WTC11 (cell line): ENCODE results near the gene LHPP. TPM values are rescaled to one million over a fixed set of nuclear protein-coding genes. Genes with fewer than 3 reads are reported as not detected.

Experiments used
- ATAC-seq: fragments of 200-7000 bp; cut with Tn5 transposase; 2 replicates; pipeline ENCODE4 v1.10.0; 2021; ENCODE audit warnings: mild to moderate bottlenecking, moderate library complexity
- CTCF ChIA-PET: fragments of 300-600 bp; sonication (Branson Sonifier 250); formaldehyde crosslinking; loops from one replicate; lab custom pipeline; 2021; ENCODE audit warnings: antibody characterized with exemption; lab: Charles Lee
- POLR2A ChIA-PET: fragments of 350-600 bp; sonication (Branson Sonifier 250); formaldehyde crosslinking; loops from one replicate; lab custom pipeline; 2021; ENCODE audit warnings: antibody characterized with exemption; lab: Charles Lee
- DNase-seq: peaks from one replicate; pipeline ENCODE4 v3.0.0; 2021; ENCODE audit warnings: low spot score
- H3K27ac Mint-ChIP-seq: 2 replicates; pipeline ENCODE4 v1.8.0; 2021; ENCODE audit warnings: mixed read lengths
- H3K27me3 Mint-ChIP-seq: 2 replicates; pipeline ENCODE4 v1.8.0; 2021; ENCODE audit warnings: low read depth, mild to moderate bottlenecking, moderate library complexity, mixed read lengths
- H3K36me3 Mint-ChIP-seq: 2 replicates; pipeline ENCODE4 v1.8.0; 2021; ENCODE audit warnings: mixed read lengths
- H3K4me1 Mint-ChIP-seq: 2 replicates; pipeline ENCODE4 v1.8.0; 2022; ENCODE audit warnings: mixed read lengths
- H3K4me3 Mint-ChIP-seq: 2 replicates; pipeline ENCODE4 v1.8.0; 2021; ENCODE audit warnings: mild to moderate bottlenecking, moderate library complexity, mixed read lengths
- H3K9me3 Mint-ChIP-seq: 2 replicates; pipeline ENCODE4 v1.8.0; 2021; ENCODE audit warnings: mixed read lengths
- ATF1 ChIP-seq: sonication (generic); formaldehyde crosslinking; IDR thresholded peaks from 2 replicates; pipeline ENCODE4 v1.8.1; 2023; ENCODE audit warnings: mild to moderate bottlenecking, moderate library complexity, missing genetic modification reagents
- ESRRA ChIP-seq: sonication (generic); formaldehyde crosslinking; IDR thresholded peaks from 2 replicates; pipeline ENCODE4 v1.8.1; 2022; ENCODE audit warnings: mild to moderate bottlenecking, missing genetic modification reagents, borderline replicate concordance
- GRHL2 ChIP-seq: fragments of 250-450 bp; sonication (Bioruptor Pico); IDR thresholded peaks from 2 replicates; pipeline ENCODE4 v1.8.0; 2022; ENCODE audit warnings: mild to moderate bottlenecking, moderate library complexity; ENCODE audit not compliant: insufficient replicate concordance, severe bottlenecking
- JAZF1 ChIP-seq: fragments of 250-450 bp; sonication (Bioruptor Pico); IDR thresholded peaks from 2 replicates; pipeline ENCODE4 v1.9.0; 2021; ENCODE audit warnings: moderate library complexity, mild to moderate bottlenecking, inconsistent platforms
- KAT7 ChIP-seq: sonication (generic); formaldehyde crosslinking; IDR thresholded peaks from 2 replicates; pipeline ENCODE4 v1.8.1; 2023; ENCODE audit warnings: missing genetic modification reagents, mild to moderate bottlenecking, borderline replicate concordance
- MYBL2 ChIP-seq: sonication (generic); formaldehyde crosslinking; IDR thresholded peaks from 2 replicates; pipeline ENCODE4 v1.8.1; 2023; ENCODE audit warnings: mild to moderate bottlenecking, moderate library complexity, missing genetic modification reagents
- NR1H2 ChIP-seq: sonication (generic); formaldehyde crosslinking; IDR thresholded peaks from 2 replicates; pipeline ENCODE4 v1.9.0; 2021; ENCODE audit warnings: mild to moderate bottlenecking, moderate library complexity, missing genetic modification reagents
- PRRX2 ChIP-seq: fragments of 250-450 bp; sonication (Bioruptor Pico); IDR thresholded peaks from 2 replicates; pipeline ENCODE4 v1.8.0; 2021; ENCODE audit warnings: mild to moderate bottlenecking
- RORB ChIP-seq: fragments of 250-450 bp; sonication (Bioruptor Pico); IDR thresholded peaks from 2 replicates; pipeline ENCODE4 v1.9.0; 2021; ENCODE audit warnings: mild to moderate bottlenecking
- TCF7 ChIP-seq: sonication (generic); formaldehyde crosslinking; IDR thresholded peaks from 2 replicates; pipeline ENCODE4 v1.8.0; 2022; ENCODE audit warnings: mild to moderate bottlenecking, low read depth, missing genetic modification reagents, moderate library complexity
- TEAD1 ChIP-seq: sonication (generic); formaldehyde crosslinking; IDR thresholded peaks from 2 replicates; pipeline ENCODE4 v1.8.0; 2022; ENCODE audit warnings: mild to moderate bottlenecking, missing genetic modification reagents
- ZBTB21 ChIP-seq: sonication (generic); formaldehyde crosslinking; IDR thresholded peaks from 2 replicates; pipeline ENCODE4 v1.8.1; 2023; ENCODE audit warnings: mild to moderate bottlenecking, missing genetic modification reagents, borderline replicate concordance
- ZNF121 ChIP-seq: sonication (generic); formaldehyde crosslinking; IDR thresholded peaks from 2 replicates; pipeline ENCODE4 v1.8.0; 2023; ENCODE audit warnings: missing genetic modification reagents
- ZNF219 ChIP-seq: sonication (generic); formaldehyde crosslinking; IDR thresholded peaks from 2 replicates; pipeline ENCODE4 v1.8.0; 2023; ENCODE audit warnings: missing genetic modification reagents, mild to moderate bottlenecking, borderline replicate concordance
- ZNF232 ChIP-seq: sonication (generic); formaldehyde crosslinking; IDR thresholded peaks from 2 replicates; pipeline ENCODE4 v1.8.0; 2022; ENCODE audit warnings: mild to moderate bottlenecking, missing genetic modification reagents
- ZNF416 ChIP-seq: fragments of 250-450 bp; sonication (Bioruptor Pico); IDR thresholded peaks from 2 replicates; pipeline ENCODE4 v1.9.0; 2021; ENCODE audit warnings: mild to moderate bottlenecking, inconsistent platforms
- ZNF671 ChIP-seq: fragments of 250-450 bp; sonication (Bioruptor Pico); IDR thresholded peaks from 2 replicates; pipeline ENCODE4 v1.8.0; 2021; ENCODE audit warnings: mild to moderate bottlenecking
- total RNA-seq: library from RNA; stranded (reverse); gene quantifications from 3 replicates; pipeline ENCODE4 v1.2.3, GENCODE V29; 2021
- TF ChIP-seq, protein P1 (sequence below): sonication (generic); formaldehyde crosslinking; IDR thresholded peaks from 2 replicates; pipeline ENCODE4 v1.8.1; 2023; ENCODE audit warnings: mild to moderate bottlenecking, missing genetic modification reagents
- TF ChIP-seq, protein P2 (sequence below): fragments of 250-450 bp; sonication (Bioruptor Pico); IDR thresholded peaks from 2 replicates; pipeline ENCODE4 v1.9.0; 2021; ENCODE audit warnings: moderate library complexity, mild to moderate bottlenecking, inconsistent platforms, borderline replicate concordance
- TF ChIP-seq, protein P3 (sequence below): fragments of 250-450 bp; sonication (Bioruptor Pico); IDR thresholded peaks from 2 replicates; pipeline ENCODE4 v1.9.0; 2021; ENCODE audit warnings: mild to moderate bottlenecking, borderline replicate concordance
- TF ChIP-seq, protein P4 (sequence below): fragments of 250-450 bp; sonication (Bioruptor Pico); conservative IDR thresholded peaks from 2 replicates; pipeline ENCODE4 v1.9.0; 2021; ENCODE audit warnings: mild to moderate bottlenecking
- TF ChIP-seq, protein P5 (sequence below): sonication (generic); formaldehyde crosslinking; IDR thresholded peaks from 2 replicates; pipeline ENCODE4 v1.8.1; 2023; ENCODE audit warnings: mild to moderate bottlenecking, missing genetic modification reagents
- TF ChIP-seq, protein P6 (sequence below): sonication (generic); formaldehyde crosslinking; IDR thresholded peaks from 2 replicates; pipeline ENCODE4 v1.8.0; 2022; ENCODE audit warnings: mild to moderate bottlenecking, missing genetic modification reagents
- TF ChIP-seq, protein P7 (sequence below): sonication (generic); formaldehyde crosslinking; IDR thresholded peaks from 2 replicates; pipeline ENCODE4 v1.8.1; 2022; ENCODE audit warnings: low read depth, mild to moderate bottlenecking, moderate library complexity, missing genetic modification reagents, borderline replicate concordance

Gene LHPP
- total RNA-seq, 1 experiment from 2014 or later, result 33.2 TPM

DNA sequence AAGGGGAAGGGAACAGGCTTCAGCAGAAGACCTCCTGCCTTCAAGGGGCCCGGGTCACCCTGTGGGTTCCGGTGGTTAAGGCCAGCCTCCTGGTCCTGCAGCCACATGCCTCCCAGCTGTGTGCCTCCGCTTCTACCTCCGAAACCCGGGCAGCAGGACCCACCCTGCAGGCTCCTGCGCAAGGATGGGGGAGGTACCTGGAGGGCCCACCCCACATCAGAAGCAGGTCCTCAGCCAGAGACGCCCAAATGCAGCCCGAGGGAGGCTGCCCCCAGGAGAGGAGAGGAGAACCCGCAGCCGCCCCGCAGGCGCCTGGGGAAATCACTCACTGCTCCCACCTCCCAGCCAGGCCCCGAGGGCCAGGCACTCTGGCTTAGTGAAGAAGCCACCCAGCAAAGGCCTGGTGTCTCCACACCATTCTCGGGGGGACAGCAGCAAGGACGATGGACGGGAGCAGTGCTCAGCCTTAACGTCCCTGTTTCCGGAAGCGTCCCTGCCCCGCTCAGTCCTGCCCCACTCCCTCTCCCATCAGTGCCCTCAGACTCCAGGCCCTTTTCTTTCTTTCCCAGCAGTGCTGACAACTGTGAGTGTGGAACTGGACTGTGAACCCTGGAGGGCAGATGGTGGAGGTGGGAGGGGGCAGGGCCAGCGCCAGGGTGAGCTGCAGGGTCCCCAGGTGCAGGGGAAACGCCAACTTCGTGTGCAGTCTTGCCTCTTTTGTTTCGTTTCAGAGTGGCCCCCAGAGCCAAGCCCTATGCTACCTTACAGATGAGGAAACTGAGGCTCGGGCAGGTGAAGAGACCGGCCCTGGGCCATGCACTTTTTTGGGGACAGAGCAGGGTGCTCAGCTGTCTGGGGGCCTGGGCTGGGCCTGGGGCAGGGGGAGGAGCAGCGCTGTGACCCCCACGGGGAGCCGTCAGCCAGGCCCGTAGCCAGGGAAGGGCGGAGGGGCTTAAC lies 144.5 kb downstream of the LHPP start:
- CTCF ChIA-PET, result no interaction called here
- H3K27me3 Mint-ChIP-seq, result no peaks in the 10 kb centered on the region
- no peak for DNase-seq

DNA sequence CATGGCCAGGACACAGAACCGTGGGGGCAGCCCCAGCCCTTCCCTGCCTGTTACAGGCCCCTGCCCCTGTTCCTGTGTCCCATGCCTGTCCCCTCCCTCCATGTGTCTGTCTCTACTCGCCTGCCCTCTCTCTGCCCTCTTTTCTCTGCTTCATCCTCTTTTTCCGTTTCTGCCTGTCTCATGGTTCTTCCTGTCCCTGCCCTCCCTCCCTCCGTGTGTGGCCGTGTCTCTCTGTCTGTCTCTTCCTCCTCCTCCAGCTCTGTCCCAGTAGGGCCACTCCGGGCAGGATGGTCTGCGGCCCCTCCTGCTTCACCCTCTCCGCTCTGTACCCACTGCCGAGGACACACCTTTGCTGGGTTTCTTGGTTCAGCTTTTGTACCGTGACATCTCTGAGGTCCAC lies 145.2 kb downstream of the LHPP start:
- CTCF ChIA-PET, result no interaction called here
- no peak overlapping the region for H3K4me3 Mint-ChIP-seq
- no peaks in the 10 kb centered on the region for H3K4me1 Mint-ChIP-seq
- no peak overlapping the region for H3K27ac Mint-ChIP-seq
- no peaks in the 10 kb centered on the region for H3K36me3 Mint-ChIP-seq
- H3K9me3 Mint-ChIP-seq, result no peaks in the 10 kb centered on the region
- ATAC-seq, result no peak
- no peaks in the 10 kb centered on the region for H3K27me3 Mint-ChIP-seq
- POLR2A ChIA-PET, result no interaction called here
- DNase-seq, result no peak
- TF ChIP-seq JAZF1 (CRISPR knock-in tag) (no peak), ZNF121 (no peak), ESRRA (CRISPR knock-in tag) (no peak), TCF7 (CRISPR knock-in tag) (no peak), ATF1 (CRISPR knock-in tag) (no peak), ZNF232 (CRISPR knock-in tag) (no peak), ZBTB21 (CRISPR knock-in tag) (no peak)
- TF ChIP-seq, protein P1, sequence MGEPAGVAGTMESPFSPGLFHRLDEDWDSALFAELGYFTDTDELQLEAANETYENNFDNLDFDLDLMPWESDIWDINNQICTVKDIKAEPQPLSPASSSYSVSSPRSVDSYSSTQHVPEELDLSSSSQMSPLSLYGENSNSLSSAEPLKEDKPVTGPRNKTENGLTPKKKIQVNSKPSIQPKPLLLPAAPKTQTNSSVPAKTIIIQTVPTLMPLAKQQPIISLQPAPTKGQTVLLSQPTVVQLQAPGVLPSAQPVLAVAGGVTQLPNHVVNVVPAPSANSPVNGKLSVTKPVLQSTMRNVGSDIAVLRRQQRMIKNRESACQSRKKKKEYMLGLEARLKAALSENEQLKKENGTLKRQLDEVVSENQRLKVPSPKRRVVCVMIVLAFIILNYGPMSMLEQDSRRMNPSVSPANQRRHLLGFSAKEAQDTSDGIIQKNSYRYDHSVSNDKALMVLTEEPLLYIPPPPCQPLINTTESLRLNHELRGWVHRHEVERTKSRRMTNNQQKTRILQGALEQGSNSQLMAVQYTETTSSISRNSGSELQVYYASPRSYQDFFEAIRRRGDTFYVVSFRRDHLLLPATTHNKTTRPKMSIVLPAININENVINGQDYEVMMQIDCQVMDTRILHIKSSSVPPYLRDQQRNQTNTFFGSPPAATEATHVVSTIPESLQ, result no peak
- TF ChIP-seq, protein P2, sequence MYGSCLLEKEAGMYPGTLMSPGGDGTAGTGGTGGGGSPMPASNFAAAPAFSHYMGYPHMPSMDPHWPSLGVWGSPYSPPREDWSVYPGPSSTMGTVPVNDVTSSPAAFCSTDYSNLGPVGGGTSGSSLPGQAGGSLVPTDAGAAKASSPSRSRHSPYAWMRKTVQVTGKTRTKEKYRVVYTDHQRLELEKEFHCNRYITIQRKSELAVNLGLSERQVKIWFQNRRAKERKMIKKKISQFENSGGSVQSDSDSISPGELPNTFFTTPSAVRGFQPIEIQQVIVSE (CRISPR knock-in tag), result no peak
- TF ChIP-seq, protein P3, sequence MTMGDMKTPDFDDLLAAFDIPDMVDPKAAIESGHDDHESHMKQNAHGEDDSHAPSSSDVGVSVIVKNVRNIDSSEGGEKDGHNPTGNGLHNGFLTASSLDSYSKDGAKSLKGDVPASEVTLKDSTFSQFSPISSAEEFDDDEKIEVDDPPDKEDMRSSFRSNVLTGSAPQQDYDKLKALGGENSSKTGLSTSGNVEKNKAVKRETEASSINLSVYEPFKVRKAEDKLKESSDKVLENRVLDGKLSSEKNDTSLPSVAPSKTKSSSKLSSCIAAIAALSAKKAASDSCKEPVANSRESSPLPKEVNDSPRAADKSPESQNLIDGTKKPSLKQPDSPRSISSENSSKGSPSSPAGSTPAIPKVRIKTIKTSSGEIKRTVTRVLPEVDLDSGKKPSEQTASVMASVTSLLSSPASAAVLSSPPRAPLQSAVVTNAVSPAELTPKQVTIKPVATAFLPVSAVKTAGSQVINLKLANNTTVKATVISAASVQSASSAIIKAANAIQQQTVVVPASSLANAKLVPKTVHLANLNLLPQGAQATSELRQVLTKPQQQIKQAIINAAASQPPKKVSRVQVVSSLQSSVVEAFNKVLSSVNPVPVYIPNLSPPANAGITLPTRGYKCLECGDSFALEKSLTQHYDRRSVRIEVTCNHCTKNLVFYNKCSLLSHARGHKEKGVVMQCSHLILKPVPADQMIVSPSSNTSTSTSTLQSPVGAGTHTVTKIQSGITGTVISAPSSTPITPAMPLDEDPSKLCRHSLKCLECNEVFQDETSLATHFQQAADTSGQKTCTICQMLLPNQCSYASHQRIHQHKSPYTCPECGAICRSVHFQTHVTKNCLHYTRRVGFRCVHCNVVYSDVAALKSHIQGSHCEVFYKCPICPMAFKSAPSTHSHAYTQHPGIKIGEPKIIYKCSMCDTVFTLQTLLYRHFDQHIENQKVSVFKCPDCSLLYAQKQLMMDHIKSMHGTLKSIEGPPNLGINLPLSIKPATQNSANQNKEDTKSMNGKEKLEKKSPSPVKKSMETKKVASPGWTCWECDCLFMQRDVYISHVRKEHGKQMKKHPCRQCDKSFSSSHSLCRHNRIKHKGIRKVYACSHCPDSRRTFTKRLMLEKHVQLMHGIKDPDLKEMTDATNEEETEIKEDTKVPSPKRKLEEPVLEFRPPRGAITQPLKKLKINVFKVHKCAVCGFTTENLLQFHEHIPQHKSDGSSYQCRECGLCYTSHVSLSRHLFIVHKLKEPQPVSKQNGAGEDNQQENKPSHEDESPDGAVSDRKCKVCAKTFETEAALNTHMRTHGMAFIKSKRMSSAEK (CRISPR knock-in tag), result no peak

More for the DNA sequence above, 144.5 kb downstream of the LHPP start:
- POLR2A ChIA-PET, result no interaction called here
- no peak for ATAC-seq
- Mint-ChIP-seq H3K27ac (no peak overlapping the region), H3K9me3 (no peaks in the 10 kb centered on the region), H3K36me3 (no peaks in the 10 kb centered on the region), H3K4me1 (no peaks in the 10 kb centered on the region), H3K4me3 (no peak overlapping the region)
- TF ChIP-seq KAT7 (no peak), TEAD1 (CRISPR knock-in tag) (no peak), MYBL2 (CRISPR knock-in tag) (no peak), NR1H2 (CRISPR knock-in tag) (no peak), ZNF416 (CRISPR knock-in tag) (no peak), PRRX2 (no peak), RORB (no peak), GRHL2 (CRISPR knock-in tag) (no peak), ZNF671 (no peak), ZNF219 (no peak)
- TF ChIP-seq, protein P4, sequence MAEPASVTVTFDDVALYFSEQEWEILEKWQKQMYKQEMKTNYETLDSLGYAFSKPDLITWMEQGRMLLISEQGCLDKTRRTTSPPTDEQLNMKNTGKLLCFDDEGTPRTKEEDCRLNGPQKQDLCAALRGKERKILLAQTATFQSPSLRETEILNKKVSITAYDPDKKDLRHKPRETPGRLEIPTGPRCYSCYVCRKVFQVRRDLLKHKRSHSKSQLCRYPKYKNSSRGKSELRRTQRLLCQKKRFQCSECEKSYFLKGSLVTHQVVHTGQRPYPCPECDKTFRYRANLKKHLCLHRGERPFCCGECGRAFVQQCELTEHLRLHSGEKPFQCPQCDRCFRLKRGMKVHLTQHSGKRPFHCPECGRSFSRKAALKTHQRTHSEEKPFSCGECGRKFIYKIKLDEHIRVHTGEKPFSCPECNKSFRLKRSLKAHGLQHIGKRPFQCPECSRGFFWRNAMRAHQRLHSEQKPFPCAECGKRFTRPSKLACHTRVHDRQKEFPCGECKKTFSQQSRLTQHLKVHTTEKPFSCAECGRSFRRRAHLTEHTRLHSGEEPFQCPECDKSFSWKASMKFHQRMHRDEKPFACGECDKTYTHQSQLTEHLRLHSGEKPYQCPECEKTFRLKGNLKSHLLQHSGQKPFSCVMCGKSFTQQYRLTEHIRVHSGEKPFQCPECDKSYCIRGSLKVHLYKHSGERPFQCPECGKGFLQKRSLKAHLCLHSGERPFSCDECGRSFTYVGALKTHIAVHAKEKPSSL, result no peak
- TF ChIP-seq, protein P5, sequence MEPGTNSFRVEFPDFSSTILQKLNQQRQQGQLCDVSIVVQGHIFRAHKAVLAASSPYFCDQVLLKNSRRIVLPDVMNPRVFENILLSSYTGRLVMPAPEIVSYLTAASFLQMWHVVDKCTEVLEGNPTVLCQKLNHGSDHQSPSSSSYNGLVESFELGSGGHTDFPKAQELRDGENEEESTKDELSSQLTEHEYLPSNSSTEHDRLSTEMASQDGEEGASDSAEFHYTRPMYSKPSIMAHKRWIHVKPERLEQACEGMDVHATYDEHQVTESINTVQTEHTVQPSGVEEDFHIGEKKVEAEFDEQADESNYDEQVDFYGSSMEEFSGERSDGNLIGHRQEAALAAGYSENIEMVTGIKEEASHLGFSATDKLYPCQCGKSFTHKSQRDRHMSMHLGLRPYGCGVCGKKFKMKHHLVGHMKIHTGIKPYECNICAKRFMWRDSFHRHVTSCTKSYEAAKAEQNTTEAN, result no peak
- TF ChIP-seq, protein P2 (CRISPR knock-in tag), result no peak
- TF ChIP-seq, protein P6, sequence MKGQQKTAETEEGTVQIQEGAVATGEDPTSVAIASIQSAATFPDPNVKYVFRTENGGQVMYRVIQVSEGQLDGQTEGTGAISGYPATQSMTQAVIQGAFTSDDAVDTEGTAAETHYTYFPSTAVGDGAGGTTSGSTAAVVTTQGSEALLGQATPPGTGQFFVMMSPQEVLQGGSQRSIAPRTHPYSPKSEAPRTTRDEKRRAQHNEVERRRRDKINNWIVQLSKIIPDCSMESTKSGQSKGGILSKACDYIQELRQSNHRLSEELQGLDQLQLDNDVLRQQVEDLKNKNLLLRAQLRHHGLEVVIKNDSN (CRISPR knock-in tag), result no peak
- TF ChIP-seq, protein P7, sequence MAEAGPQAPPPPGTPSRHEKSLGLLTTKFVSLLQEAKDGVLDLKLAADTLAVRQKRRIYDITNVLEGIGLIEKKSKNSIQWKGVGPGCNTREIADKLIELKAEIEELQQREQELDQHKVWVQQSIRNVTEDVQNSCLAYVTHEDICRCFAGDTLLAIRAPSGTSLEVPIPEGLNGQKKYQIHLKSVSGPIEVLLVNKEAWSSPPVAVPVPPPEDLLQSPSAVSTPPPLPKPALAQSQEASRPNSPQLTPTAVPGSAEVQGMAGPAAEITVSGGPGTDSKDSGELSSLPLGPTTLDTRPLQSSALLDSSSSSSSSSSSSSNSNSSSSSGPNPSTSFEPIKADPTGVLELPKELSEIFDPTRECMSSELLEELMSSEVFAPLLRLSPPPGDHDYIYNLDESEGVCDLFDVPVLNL, result no peak
